Activated naive CD8-positive, alpha-beta T cell (primary cell): ENCODE data around the gene RPS23.

Source experiments
- H3K27ac Mint-ChIP-seq: one replicate; pipeline ENCODE4 v1.8.0; 2021; ENCODE audit warnings: mixed read lengths
- H3K27me3 Mint-ChIP-seq: one replicate; pipeline ENCODE4 v1.8.0; 2021; ENCODE audit warnings: mixed read lengths
- H3K36me3 Mint-ChIP-seq: one replicate; pipeline ENCODE4 v1.8.0; 2021; ENCODE audit warnings: mixed read lengths
- H3K4me1 Mint-ChIP-seq: one replicate; pipeline ENCODE4 v1.8.0; 2021; ENCODE audit warnings: low read depth, mixed read lengths
- H3K4me3 Mint-ChIP-seq: one replicate; pipeline ENCODE4 v1.8.0; 2021; ENCODE audit warnings: mild to moderate bottlenecking, mixed read lengths
- H3K9me3 Mint-ChIP-seq: one replicate; pipeline ENCODE4 v1.8.0; 2021; ENCODE audit warnings: low read depth, mixed read lengths

The RPS23 gene

GRCh38 chr5:82298668-82299067 lies 20.5 kb upstream of the RPS23 start:
- Mint-ChIP-seq H3K9me3 (no peaks in the 10 kb centered on the region), H3K36me3 (peaks cover 6% of the 10 kb centered on the region)

GRCh38 chr5:82297711-82298110 lies 19.6 kb upstream of the RPS23 start:
- Mint-ChIP-seq H3K9me3 (no peaks in the 10 kb centered on the region), H3K4me3 (no peak overlapping the region), H3K27ac (no peak overlapping the region), H3K27me3 (no peaks in the 10 kb centered on the region), H3K4me1 (no peaks in the 10 kb centered on the region), H3K36me3 (peaks cover 6% of the 10 kb centered on the region)

More at GRCh38 chr5:82298668-82299067, 20.5 kb upstream of the RPS23 start:
- Mint-ChIP-seq H3K27me3 (no peaks in the 10 kb centered on the region), H3K27ac (no peak overlapping the region), H3K4me1 (no peaks in the 10 kb centered on the region), H3K4me3 (no peak overlapping the region)

DNA sequence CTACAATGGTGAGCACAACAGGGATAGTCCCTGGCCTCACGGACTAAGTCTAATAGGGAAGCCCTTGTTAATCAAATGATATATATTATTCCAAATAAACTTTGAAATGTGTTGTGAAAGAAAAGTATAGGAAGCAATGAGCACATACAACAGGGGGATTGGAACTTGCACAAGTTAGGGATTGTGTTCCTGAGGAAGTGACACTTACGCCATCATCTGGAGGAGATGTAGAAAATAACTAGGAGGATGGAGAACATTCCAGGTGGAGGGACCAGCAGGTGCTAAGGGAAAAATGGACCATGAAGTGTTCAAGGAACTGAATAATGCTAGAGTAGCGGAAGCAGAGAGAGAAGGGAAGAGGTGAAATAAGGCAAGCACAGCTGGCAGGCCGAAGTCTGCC lies 18.8 kb upstream of the RPS23 start:
- Mint-ChIP-seq H3K9me3 (no peaks in the 10 kb centered on the region), H3K27me3 (no peaks in the 10 kb centered on the region), H3K36me3 (peaks cover 6% of the 10 kb centered on the region), H3K4me1 (no peaks in the 10 kb centered on the region), H3K27ac (no peak overlapping the region), H3K4me3 (no peak overlapping the region)

- Mint-ChIP-seq H3K36me3 (peaks cover 6% of the 10 kb centered on the region), H3K4me1 (no peaks in the 10 kb centered on the region), H3K27ac (no peak overlapping the region), H3K4me3 (no peak overlapping the region), H3K9me3 (no peaks in the 10 kb centered on the region), H3K27me3 (no peaks in the 10 kb centered on the region)
Measured at GRCh38 chr5:82295959-82296531, 17.9 kb upstream of the RPS23 start.

DNA sequence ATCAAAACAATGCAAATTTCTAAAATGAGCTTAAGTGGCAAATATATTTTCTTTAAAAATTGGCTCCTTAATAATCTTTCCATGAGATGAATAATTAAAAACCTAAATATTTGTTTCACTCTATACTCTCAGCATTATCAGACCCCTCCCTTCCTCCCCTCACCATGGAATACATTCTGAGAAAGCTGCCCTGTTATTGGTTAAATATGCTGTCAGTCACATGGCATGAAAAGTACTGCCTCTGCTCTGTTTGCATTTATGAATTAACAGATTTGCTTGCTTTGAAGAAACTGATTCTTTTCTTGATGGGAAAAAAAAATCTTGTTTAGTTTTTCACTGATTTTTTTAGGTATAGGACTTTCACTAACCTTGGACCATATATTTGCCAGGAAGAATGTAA lies 17.0 kb upstream of the RPS23 start:
- H3K4me3 Mint-ChIP-seq, result no peak overlapping the region
- no peak overlapping the region for H3K27ac Mint-ChIP-seq
- peaks cover 6% of the 10 kb centered on the region for H3K36me3 Mint-ChIP-seq
- H3K9me3 Mint-ChIP-seq, result no peaks in the 10 kb centered on the region
- H3K27me3 Mint-ChIP-seq, result no peaks in the 10 kb centered on the region
- H3K4me1 Mint-ChIP-seq, result no peaks in the 10 kb centered on the region

DNA sequence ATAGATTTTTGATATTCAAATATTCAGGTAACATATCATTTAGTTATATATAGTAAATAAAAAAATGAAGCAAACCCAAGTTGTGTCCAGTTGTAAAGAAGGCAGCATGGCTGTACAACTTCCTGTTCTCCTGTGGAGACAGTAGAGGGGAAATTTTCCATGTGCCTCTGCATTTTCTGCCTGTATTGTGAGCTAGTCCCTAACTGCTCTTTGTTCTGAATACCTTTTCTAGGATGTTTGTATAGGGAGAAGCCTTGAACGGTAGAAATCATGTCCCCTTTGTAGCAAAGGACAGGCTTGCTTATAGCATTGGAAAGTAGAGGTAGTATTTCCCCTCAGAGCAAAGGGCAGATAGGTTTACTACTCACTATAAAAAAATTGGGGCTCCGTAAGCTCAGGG lies 13.3 kb upstream of the RPS23 start:
- no peak overlapping the region for H3K4me3 Mint-ChIP-seq
- no peak overlapping the region for H3K27ac Mint-ChIP-seq
- H3K36me3 Mint-ChIP-seq, result peaks cover under 1% of the 10 kb centered on the region
- H3K27me3 Mint-ChIP-seq, result no peaks in the 10 kb centered on the region
- H3K9me3 Mint-ChIP-seq, result no peaks in the 10 kb centered on the region
- no peaks in the 10 kb centered on the region for H3K4me1 Mint-ChIP-seq

DNA sequence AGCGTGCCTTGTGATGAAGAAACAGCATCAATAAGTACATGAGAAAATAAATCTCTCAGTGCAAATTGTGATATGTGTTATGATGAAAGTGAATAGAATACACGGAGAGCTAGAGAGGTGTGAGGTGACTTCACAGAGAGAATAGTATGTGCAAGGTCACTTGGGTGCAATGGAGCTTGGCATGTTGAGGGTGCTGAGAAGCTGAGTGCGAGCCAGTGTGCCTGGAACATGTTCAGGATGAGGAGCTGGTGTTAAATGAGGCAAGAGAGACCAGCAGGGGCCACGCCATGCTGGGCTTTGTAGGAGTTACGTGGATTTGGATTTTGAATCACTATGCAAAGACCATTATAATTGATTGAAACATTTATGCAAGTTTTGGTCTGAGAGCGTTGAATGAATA lies 12.8 kb upstream of the RPS23 start:
- H3K27ac Mint-ChIP-seq, result no peak overlapping the region
- H3K36me3 Mint-ChIP-seq, result peaks cover 4% of the 10 kb centered on the region
- H3K4me1 Mint-ChIP-seq, result no peaks in the 10 kb centered on the region
- no peak overlapping the region for H3K4me3 Mint-ChIP-seq
- H3K27me3 Mint-ChIP-seq, result no peaks in the 10 kb centered on the region
- H3K9me3 Mint-ChIP-seq, result no peaks in the 10 kb centered on the region

GRCh38 chr5:82290005-82290404 lies 11.9 kb upstream of the RPS23 start:
- H3K4me1 Mint-ChIP-seq, result no peaks in the 10 kb centered on the region
- H3K4me3 Mint-ChIP-seq, result no peak overlapping the region
- H3K27me3 Mint-ChIP-seq, result no peaks in the 10 kb centered on the region
- no peak overlapping the region for H3K27ac Mint-ChIP-seq
- H3K9me3 Mint-ChIP-seq, result no peaks in the 10 kb centered on the region
- peaks cover 4% of the 10 kb centered on the region for H3K36me3 Mint-ChIP-seq

DNA sequence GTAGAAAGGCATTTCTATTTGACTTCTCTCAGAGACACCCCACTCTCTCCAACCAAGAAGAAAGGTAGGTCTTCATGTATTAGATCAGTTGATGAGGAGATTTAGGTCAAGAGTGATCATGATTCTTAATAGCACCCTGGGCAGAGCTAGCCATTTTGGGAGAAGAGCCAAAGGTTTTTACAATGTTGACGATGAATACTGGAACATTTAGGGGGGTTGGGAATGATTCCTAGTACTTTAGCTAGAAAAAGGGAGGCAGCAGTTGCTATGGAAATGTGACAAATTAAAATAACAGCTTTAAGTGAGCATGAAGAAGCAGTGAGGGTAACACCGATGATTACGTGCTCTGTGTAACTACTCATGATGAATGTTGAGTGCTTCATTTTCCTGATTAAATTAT lies 9.5 kb upstream of the RPS23 start:
- no peaks in the 10 kb centered on the region for H3K9me3 Mint-ChIP-seq
- H3K36me3 Mint-ChIP-seq, result peaks cover 4% of the 10 kb centered on the region
- H3K4me3 Mint-ChIP-seq, result no peak overlapping the region
- H3K27me3 Mint-ChIP-seq, result no peaks in the 10 kb centered on the region
- H3K27ac Mint-ChIP-seq, result no peak overlapping the region
- no peaks in the 10 kb centered on the region for H3K4me1 Mint-ChIP-seq

- peaks cover 6% of the 10 kb centered on the region for H3K4me1 Mint-ChIP-seq
- H3K4me3 Mint-ChIP-seq, result no peak overlapping the region
- no peak overlapping the region for H3K27ac Mint-ChIP-seq
- no peaks in the 10 kb centered on the region for H3K27me3 Mint-ChIP-seq
- H3K36me3 Mint-ChIP-seq, result peaks cover 4% of the 10 kb centered on the region
- H3K9me3 Mint-ChIP-seq, result no peaks in the 10 kb centered on the region
Measured at GRCh38 chr5:82285206-82285605, 7.1 kb upstream of the RPS23 start.

- peaks cover 13% of the 10 kb centered on the region for H3K4me1 Mint-ChIP-seq
- no peaks in the 10 kb centered on the region for H3K27me3 Mint-ChIP-seq
- no peak overlapping the region for H3K27ac Mint-ChIP-seq
- no peaks in the 10 kb centered on the region for H3K9me3 Mint-ChIP-seq
- peaks cover 4% of the 10 kb centered on the region for H3K36me3 Mint-ChIP-seq
- H3K4me3 Mint-ChIP-seq, result no peak overlapping the region
Measured at GRCh38 chr5:82283893-82284292, 5.7 kb upstream of the RPS23 start.

- Mint-ChIP-seq H3K27ac (peak overlapping the region; percentile 99), H3K9me3 (no peaks in the 10 kb centered on the region), H3K27me3 (no peaks in the 10 kb centered on the region), H3K4me3 (peak overlapping the region; percentile 100), H3K36me3 (peaks cover 26% of the 10 kb centered on the region), H3K4me1 (peaks cover 44% of the 10 kb centered on the region)
Measured at GRCh38 chr5:82278711-82279370, 687 bp upstream of the RPS23 start.

DNA sequence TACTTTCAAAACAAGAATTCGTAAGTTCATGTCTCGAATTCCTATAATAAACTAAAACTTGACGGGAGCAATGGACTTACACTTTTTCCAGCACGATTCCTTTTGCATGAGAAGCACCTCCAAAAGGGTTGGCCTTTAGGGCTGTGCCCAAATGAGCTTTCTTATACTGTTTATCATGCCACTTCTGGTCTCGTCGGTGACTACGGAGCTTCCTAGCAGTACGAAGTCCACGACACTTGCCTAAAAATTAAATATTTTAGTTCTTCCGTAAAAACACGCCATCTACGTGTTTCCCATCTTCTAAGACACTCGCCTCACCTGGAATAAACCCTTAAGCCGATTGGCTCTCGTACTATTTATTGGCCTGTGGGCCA lies 554 bp downstream of the RPS23 start:
- Mint-ChIP-seq H3K4me3 (peak overlapping the region; percentile 100), H3K4me1 (peaks cover 50% of the 10 kb centered on the region), H3K27me3 (no peaks in the 10 kb centered on the region), H3K36me3 (peaks cover 29% of the 10 kb centered on the region), H3K27ac (peak overlapping the region; percentile 99), H3K9me3 (no peaks in the 10 kb centered on the region)

DNA sequence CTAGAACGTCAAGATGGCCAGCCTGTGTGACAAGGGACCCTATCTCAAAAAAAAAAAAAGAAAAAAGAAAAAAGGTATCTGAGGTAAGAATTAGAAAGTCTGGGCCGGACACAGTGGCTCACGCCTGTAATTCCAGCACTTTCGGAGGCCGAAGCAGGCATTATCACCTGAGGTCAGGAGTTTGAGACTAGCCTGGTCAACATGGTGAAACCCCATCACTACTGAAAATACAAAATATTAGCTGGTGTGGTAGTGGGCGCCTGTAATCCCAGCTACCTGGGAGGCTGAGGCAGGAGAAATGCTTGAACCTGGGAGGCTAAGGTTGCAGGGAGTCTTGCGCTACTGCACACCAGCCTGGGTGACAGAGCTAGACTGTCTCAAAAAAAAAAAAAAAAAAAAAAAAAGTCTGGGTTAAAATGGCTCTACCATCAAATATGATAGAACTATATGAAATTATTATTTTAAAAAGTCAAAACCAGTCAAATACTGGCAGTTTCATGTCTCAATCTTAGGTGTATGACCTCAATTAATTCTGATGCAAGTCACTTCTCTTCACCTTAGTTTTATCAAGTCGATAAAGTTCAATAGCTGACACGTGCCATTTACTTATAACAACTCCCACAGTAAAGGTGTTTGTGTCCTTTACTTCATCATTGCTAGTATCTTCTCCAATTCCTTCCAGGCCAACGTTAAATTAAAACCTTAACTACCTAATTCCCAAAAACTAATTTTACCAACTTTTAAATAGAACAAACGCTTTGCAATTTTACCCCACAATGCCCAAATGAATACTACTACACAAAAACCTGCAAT lies 1.1 kb downstream of the RPS23 start:
- Mint-ChIP-seq H3K4me3 (peak overlapping the region; percentile 100), H3K27ac (peak overlapping the region; percentile 99), H3K4me1 (peaks cover 52% of the 10 kb centered on the region), H3K9me3 (no peaks in the 10 kb centered on the region), H3K27me3 (no peaks in the 10 kb centered on the region), H3K36me3 (peaks cover 32% of the 10 kb centered on the region)

DNA sequence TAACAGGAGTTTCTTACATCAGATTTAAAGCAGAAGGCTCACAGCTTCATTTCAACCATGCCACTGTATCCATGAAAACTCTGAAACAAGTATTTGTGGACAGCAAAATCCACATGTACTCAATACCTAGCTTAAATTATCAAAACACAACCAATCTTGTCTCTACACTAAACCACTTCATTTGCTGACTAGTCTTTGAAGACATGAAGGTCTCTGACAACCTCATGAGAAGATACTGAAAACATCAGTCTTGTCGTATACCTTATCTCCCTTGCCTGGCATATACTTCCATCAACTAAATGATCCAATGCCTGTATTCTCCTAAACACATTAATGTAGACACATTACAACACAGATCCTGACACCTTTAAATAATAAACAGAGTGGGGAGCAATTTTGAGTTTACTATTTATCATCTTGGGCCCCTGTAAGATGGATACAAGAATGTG lies 2.9 kb downstream of the RPS23 start:
- peak overlapping the region; percentile 100 for H3K4me3 Mint-ChIP-seq
- H3K9me3 Mint-ChIP-seq, result no peaks in the 10 kb centered on the region
- H3K27ac Mint-ChIP-seq, result peak overlapping the region; percentile 99
- peaks cover 32% of the 10 kb centered on the region for H3K36me3 Mint-ChIP-seq
- no peaks in the 10 kb centered on the region for H3K27me3 Mint-ChIP-seq
- H3K4me1 Mint-ChIP-seq, result peaks cover 48% of the 10 kb centered on the region
